Stimulated activated memory B cell treated with anti-CD40 and anti-IgM and Interleukin-4, amounts not matched to agents 10 μg/mL and 1 μg/mL and 100 μg/mL, for 72 hours (primary cell): ENCODE data around the gene CPNE2.

ENCODE experiments used
- ATAC-seq: fragments of 150-1000 bp; cut with Tn5 transposase; 2 replicates; pipeline ENCODE4 v1.10.0; 2021
- H3K27ac Mint-ChIP-seq: one replicate; pipeline ENCODE4 v1.8.0; 2022; ENCODE audit warnings: mild to moderate bottlenecking, mixed read lengths
- H3K27me3 Mint-ChIP-seq: one replicate; pipeline ENCODE4 v1.8.0; 2022; ENCODE audit warnings: mixed read lengths
- H3K36me3 Mint-ChIP-seq: one replicate; pipeline ENCODE4 v1.8.0; 2022; ENCODE audit warnings: mixed read lengths
- H3K4me1 Mint-ChIP-seq: one replicate; pipeline ENCODE4 v1.8.0; 2022; ENCODE audit warnings: mixed read lengths
- H3K4me3 Mint-ChIP-seq: one replicate; pipeline ENCODE4 v1.8.0; 2022; ENCODE audit warnings: mild to moderate bottlenecking, moderate library complexity, mixed read lengths
- H3K9me3 Mint-ChIP-seq: one replicate; pipeline ENCODE4 v1.8.0; 2022; ENCODE audit warnings: mixed read lengths

Gene CPNE2

GRCh38 chr16:57118461-57119084 lies 26.2 kb downstream of the CPNE2 start:
- ATAC-seq: no peak
- H3K27me3 Mint-ChIP-seq: no peaks in the 10 kb centered on the region
- peaks cover 22% of the 10 kb centered on the region for H3K36me3 Mint-ChIP-seq
- no peak overlapping the region for H3K4me3 Mint-ChIP-seq
- no peaks in the 10 kb centered on the region for H3K9me3 Mint-ChIP-seq
- H3K4me1 Mint-ChIP-seq: peaks cover 9% of the 10 kb centered on the region
- no peak overlapping the region for H3K27ac Mint-ChIP-seq

GRCh38 chr16:57123216-57123973 lies 31.0 kb downstream of the CPNE2 start:
- peaks cover 11% of the 10 kb centered on the region for H3K36me3 Mint-ChIP-seq
- H3K4me1 Mint-ChIP-seq: peaks cover 26% of the 10 kb centered on the region
- no peak for ATAC-seq
- no peak overlapping the region for H3K4me3 Mint-ChIP-seq
- H3K27ac Mint-ChIP-seq: no peak overlapping the region
- H3K9me3 Mint-ChIP-seq: no peaks in the 10 kb centered on the region
- H3K27me3 Mint-ChIP-seq: no peaks in the 10 kb centered on the region

- ATAC-seq: no peak
- H3K4me1 Mint-ChIP-seq: peaks cover 32% of the 10 kb centered on the region
- no peak overlapping the region for H3K4me3 Mint-ChIP-seq
- no peak overlapping the region for H3K27ac Mint-ChIP-seq
- H3K27me3 Mint-ChIP-seq: no peaks in the 10 kb centered on the region
- no peaks in the 10 kb centered on the region for H3K9me3 Mint-ChIP-seq
- peaks cover 11% of the 10 kb centered on the region for H3K36me3 Mint-ChIP-seq
Observed at GRCh38 chr16:57123974-57124674, 31.7 kb downstream of the CPNE2 start.

- peaks cover 6% of the 10 kb centered on the region for H3K36me3 Mint-ChIP-seq
- no peak overlapping the region for H3K27ac Mint-ChIP-seq
- ATAC-seq: no peak
- H3K27me3 Mint-ChIP-seq: no peaks in the 10 kb centered on the region
- H3K9me3 Mint-ChIP-seq: no peaks in the 10 kb centered on the region
- H3K4me1 Mint-ChIP-seq: peaks cover 25% of the 10 kb centered on the region
- no peak overlapping the region for H3K4me3 Mint-ChIP-seq
Observed at GRCh38 chr16:57125376-57125775, 33.0 kb downstream of the CPNE2 start.

- Mint-ChIP-seq H3K27me3 (no peaks in the 10 kb centered on the region), H3K36me3 (peaks cover 6% of the 10 kb centered on the region), H3K4me3 (no peak overlapping the region), H3K4me1 (peaks cover 25% of the 10 kb centered on the region), H3K27ac (no peak overlapping the region), H3K9me3 (no peaks in the 10 kb centered on the region)
- ATAC-seq: no peak
Observed at GRCh38 chr16:57125969-57126368, 33.6 kb downstream of the CPNE2 start.

GRCh38 chr16:57126411-57126810 lies 34.0 kb downstream of the CPNE2 start:
- Mint-ChIP-seq H3K27me3 (no peaks in the 10 kb centered on the region), H3K27ac (no peak overlapping the region), H3K4me1 (peaks cover 25% of the 10 kb centered on the region), H3K9me3 (no peaks in the 10 kb centered on the region), H3K36me3 (peaks cover 6% of the 10 kb centered on the region), H3K4me3 (no peak overlapping the region)
- ATAC-seq: no peak

- Mint-ChIP-seq H3K4me1 (peaks cover 25% of the 10 kb centered on the region), H3K27ac (peak overlapping the region; percentile 3), H3K36me3 (peaks cover 6% of the 10 kb centered on the region), H3K27me3 (no peaks in the 10 kb centered on the region), H3K4me3 (no peak overlapping the region), H3K9me3 (no peaks in the 10 kb centered on the region)
- ATAC-seq: no peak
Observed at GRCh38 chr16:57127037-57127763, 34.8 kb downstream of the CPNE2 start.

GRCh38 chr16:57127836-57128235 lies 35.5 kb downstream of the CPNE2 start:
- no peaks in the 10 kb centered on the region for H3K9me3 Mint-ChIP-seq
- H3K4me3 Mint-ChIP-seq: no peak overlapping the region
- ATAC-seq: no peak
- H3K4me1 Mint-ChIP-seq: peaks cover 30% of the 10 kb centered on the region
- H3K27me3 Mint-ChIP-seq: no peaks in the 10 kb centered on the region
- peak overlapping the region; percentile 3 for H3K27ac Mint-ChIP-seq
- H3K36me3 Mint-ChIP-seq: peaks cover 6% of the 10 kb centered on the region

- H3K36me3 Mint-ChIP-seq: peaks cover 6% of the 10 kb centered on the region
- no peaks in the 10 kb centered on the region for H3K27me3 Mint-ChIP-seq
- no peaks in the 10 kb centered on the region for H3K9me3 Mint-ChIP-seq
- H3K4me1 Mint-ChIP-seq: peaks cover 30% of the 10 kb centered on the region
- no peak for ATAC-seq
- peak overlapping the region; percentile 1 for H3K27ac Mint-ChIP-seq
- H3K4me3 Mint-ChIP-seq: no peak overlapping the region
Observed at GRCh38 chr16:57128771-57129389, 36.5 kb downstream of the CPNE2 start.

- Mint-ChIP-seq H3K4me3 (no peak overlapping the region), H3K4me1 (peaks cover 46% of the 10 kb centered on the region)
Observed at GRCh38 chr16:57130950-57131321, 38.6 kb downstream of the CPNE2 start.

GRCh38 chr16:57131351-57131970 lies 39.1 kb downstream of the CPNE2 start:
- no peak for ATAC-seq
- H3K27me3 Mint-ChIP-seq: no peaks in the 10 kb centered on the region
- no peak overlapping the region for H3K27ac Mint-ChIP-seq
- no peaks in the 10 kb centered on the region for H3K9me3 Mint-ChIP-seq
- H3K4me3 Mint-ChIP-seq: no peak overlapping the region
- peaks cover 3% of the 10 kb centered on the region for H3K36me3 Mint-ChIP-seq
- H3K4me1 Mint-ChIP-seq: peaks cover 47% of the 10 kb centered on the region

More at GRCh38 chr16:57130950-57131321, 38.6 kb downstream of the CPNE2 start:
- no peak overlapping the region for H3K27ac Mint-ChIP-seq
- ATAC-seq: no peak
- no peaks in the 10 kb centered on the region for H3K27me3 Mint-ChIP-seq
- H3K36me3 Mint-ChIP-seq: peaks cover 6% of the 10 kb centered on the region
- no peaks in the 10 kb centered on the region for H3K9me3 Mint-ChIP-seq

GRCh38 chr16:57132470-57132869 lies 40.1 kb downstream of the CPNE2 start:
- Mint-ChIP-seq H3K9me3 (no peaks in the 10 kb centered on the region), H3K36me3 (no peaks in the 10 kb centered on the region), H3K4me1 (peaks cover 42% of the 10 kb centered on the region), H3K27ac (peak overlapping the region; percentile 91), H3K27me3 (no peaks in the 10 kb centered on the region), H3K4me3 (no peak overlapping the region)
- peak; percentile 17 for ATAC-seq

GRCh38 chr16:57133031-57133430 lies 40.6 kb downstream of the CPNE2 start:
- Mint-ChIP-seq H3K9me3 (no peaks in the 10 kb centered on the region), H3K4me1 (peaks cover 45% of the 10 kb centered on the region), H3K27me3 (no peaks in the 10 kb centered on the region), H3K27ac (peak overlapping the region; percentile 91), H3K4me3 (no peak overlapping the region), H3K36me3 (peaks cover 2% of the 10 kb centered on the region)
- ATAC-seq: peak; percentile 6

GRCh38 chr16:57133886-57134285 lies 41.5 kb downstream of the CPNE2 start:
- peaks cover 7% of the 10 kb centered on the region for H3K36me3 Mint-ChIP-seq
- H3K9me3 Mint-ChIP-seq: no peaks in the 10 kb centered on the region
- H3K27ac Mint-ChIP-seq: peak overlapping the region; percentile 91
- ATAC-seq: no peak
- peaks cover 46% of the 10 kb centered on the region for H3K4me1 Mint-ChIP-seq
- H3K27me3 Mint-ChIP-seq: no peaks in the 10 kb centered on the region
- no peak overlapping the region for H3K4me3 Mint-ChIP-seq
